ENCODE data around the gene RALGPS1.

Gene RALGPS1

DNA sequence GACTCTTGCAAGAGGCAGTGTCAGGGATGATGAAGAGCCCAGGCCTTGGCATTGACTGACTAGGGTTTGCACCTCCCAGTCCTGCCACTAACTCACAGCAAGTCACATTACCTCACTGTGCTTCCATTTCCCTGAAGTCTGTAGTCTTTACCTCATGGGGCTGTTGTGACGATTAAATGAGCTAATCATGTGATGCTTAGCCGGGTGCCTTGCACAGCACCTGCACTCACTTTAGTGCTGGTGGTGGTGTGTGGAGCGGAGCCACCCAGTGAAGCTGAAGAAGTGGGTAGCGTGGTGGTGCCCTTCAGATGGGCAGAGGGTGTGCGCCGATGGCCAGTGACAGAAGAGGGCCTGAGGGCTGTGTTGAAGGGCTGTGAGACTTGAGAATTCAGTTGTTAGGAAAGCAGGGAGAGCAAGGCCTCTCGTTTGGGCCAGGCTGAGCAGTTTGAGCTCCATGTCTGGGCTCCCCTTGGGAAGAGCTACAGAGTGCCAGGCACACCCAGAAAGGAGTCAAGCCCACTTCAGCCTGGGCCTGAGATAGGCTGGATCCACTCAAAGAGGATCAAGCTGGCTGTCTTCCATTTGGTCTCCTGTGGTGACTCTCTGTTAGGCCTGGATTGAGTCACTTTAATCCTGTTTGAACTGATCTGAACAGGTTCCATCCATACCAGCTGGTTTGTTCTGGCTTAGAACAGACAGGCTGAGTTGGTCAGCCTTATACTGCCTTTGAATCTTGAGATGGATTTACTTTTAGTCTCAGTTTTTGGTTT is 42.5 kb downstream of the RALGPS1 start:
- no peak for DNase-seq (ENCODE audit: low read depth)

DNA sequence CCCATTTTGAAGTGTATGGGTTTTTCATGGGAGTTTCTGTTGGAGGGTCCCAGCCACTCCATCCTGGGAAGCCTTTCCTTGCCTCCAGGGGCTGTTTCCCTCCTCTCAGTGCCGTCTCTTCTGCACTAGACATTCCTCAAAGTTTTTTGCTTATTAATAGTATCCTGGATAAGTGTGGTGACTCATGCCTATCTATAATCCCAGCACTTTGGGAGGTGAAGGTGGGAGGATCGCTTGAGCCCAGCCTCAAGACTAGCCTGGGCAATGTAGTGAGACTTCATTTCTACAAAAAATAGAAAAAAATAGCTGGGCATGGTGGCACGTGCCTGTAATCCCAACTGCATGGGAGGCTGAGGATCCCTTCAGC is 43.1 kb downstream of the RALGPS1 start:
- no peak for DNase-seq (ENCODE audit: low read depth)

DNA sequence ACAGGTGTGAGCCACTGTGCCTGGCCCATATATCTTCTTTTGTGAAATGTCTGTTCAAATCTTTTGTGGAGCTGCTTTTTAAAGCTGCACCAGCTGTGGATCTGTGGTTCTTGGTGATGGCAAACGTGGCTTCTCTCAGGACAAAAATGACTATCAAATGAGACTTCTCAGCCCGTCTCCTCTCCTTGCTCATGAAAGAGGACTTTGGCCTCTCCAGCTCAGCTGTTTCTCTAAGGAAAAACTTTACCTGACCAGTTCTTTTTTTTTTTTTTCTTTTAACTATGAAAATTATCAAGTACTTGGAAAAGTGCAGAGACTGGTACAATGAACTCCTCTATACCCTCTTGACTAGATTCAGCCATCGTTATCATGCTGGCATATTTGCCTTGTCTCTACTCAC is 44.8 kb downstream of the RALGPS1 start:
- no peak for DNase-seq (ENCODE audit: low read depth)

DNA sequence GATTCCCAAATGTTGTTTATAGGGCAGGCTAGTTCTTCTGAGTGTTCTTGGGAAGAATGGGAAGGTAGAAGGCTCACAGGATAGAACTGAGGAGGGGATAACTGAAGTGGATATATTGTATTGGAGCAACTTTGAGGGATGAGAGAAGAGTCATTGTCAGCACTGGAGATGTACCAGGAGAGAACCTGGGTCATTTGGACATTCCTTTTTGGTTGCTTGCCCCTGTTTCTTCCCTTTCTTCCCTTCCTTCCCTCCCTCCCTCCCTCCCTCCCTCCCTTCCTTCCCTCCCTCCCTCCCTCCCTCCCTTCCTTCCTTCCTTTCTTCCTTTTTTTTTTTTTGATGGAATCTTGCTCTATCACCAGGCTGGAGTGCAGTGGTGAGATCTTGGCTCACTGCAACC is 45.3 kb downstream of the RALGPS1 start:
- DNase-seq (ENCODE audit: low read depth): no peak

DNA sequence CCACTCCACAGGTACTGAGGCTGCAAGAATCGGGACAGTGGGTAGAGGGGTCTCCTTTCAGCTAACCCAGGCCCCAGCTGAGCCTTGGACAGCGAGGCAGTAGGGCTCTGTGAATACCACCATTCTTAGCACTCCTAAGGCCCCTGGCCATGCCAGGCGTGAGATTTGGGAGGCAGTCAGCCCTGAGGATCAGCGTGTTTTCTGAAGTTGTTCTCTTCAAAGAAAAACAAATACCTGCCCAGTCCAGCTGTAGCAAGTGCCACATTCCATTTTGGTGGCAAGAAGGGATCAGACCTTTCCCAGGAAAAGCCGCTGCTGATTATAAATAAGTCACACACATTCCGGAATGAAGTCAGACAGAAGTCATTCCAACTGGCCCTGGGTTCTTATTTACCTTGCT is 47.8 kb downstream of the RALGPS1 start:
- DNase-seq (ENCODE audit: low read depth): no peak

DNA sequence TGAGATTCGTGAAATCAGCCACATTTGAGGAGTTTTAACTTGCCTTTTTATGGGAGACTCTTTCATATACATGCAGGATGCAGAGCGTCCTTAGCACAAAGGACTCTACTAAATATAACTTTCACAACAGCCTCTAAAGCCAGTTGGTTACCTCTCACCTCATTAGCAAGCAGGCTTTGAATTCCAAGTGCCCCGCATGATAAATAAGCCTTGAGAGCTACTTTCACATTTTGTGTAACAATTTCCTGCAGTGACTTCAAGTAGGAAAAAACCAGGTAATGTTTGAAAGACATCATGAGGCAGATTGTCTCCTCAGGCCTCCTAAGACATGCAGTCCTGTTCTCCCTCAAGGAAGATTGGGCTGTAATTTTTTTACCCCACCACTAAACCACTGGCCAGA is 50.5 kb downstream of the RALGPS1 start:
- no peak for DNase-seq (ENCODE audit: low read depth)

DNA sequence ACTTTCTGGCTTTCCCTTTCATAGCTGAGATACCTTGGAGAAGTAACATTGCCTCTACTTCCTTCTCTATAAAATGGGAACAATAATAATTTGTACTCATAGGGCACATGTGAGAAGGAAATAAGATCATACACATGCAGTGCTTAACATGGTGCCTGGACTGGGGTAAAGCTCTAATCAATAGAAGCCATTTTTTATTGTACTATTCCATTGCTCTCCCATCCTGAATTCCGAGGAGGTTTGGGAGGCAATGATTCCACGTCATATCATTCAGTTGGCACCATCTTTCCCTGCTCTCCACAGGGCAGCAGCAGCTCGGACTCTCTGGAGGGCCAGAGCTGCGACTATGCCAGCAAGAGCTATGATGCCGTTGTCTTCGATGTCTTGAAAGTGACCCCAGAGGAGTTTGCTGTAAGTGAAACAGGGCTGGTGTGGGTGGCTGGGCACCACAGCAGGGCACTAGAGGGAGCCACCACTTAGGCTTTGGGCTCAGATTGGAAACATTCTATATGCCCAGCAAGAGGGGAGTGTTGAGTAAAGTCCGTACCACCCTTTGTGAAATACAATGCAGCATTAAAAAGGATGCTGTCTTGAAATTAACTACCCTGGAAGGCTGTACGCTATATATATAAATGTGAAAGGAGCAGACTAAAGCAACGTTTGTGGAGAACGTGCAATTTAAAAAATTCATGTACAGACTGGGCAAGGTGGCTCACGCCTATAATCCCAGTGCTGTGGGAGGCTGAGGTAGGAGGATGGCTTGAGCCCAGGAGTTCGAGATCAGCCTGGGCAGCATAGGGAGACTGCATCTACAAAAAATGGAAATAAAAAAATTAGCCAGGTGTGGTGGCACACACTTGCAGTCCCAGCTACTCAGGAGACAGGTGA is 51.2 kb downstream of the RALGPS1 start:
- no peak for DNase-seq (ENCODE audit: low read depth)

DNA sequence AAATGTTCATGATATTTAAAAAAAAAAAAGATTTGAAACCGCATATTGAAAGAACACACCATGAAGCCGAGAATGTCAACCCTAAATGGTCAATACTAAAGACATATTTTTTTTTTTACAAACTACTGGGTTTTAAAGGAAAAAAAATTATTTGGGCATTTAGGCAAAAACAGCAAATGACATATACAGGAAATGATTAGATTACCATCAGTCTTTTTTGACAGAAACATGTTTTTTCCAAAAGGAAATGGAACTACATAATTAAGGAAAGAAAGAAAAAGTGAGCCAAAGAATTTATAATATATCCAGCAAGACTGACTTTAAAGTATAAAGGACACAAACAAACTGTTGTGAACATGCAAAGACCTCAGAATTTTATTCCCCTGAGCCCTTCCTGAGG is 56.7 kb downstream of the RALGPS1 start:
- no peak for DNase-seq (ENCODE audit: low read depth)

DNA sequence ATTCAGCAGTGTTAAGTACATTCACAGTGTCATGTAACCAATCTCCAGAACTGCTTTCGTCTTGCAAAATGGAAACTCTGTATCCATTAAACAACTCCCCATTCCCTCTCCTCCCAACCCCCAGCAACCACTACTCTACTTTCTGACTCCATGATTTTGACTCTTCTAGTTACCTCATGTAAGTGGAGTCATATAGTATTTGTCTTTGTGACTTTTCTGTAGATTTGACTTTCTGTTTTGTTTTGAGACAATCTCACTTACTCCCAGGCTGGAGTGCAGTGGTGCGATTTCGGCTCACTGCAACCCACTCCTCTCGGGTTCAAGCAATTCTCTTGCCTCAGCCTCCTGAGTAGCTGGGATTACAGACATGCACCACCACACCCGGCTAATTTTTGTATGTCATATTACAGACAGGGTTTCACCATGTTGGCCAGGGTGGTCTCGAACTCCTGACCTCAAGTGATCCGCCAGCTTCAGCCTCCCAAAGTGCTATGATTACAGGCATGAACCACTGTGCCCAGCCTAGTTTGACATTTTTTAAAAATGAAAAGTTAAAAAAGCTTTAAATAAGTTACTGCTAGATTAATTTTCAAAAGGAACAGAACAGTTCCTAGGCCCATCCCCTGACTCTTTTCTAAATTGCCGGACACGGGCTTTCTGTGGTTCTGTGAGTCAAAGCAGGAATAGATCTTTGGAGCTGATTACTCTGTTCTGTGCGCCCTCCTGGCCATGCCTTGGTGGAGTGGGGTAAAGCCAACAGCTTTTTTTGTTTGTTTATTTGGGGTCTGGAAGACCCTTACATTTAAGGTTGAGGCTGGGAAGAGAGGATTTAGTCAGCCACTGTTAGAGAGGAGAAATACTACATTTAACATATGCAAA is 59.3 kb downstream of the RALGPS1 start:
- DNase-seq (ENCODE audit: low read depth): no peak

DNA sequence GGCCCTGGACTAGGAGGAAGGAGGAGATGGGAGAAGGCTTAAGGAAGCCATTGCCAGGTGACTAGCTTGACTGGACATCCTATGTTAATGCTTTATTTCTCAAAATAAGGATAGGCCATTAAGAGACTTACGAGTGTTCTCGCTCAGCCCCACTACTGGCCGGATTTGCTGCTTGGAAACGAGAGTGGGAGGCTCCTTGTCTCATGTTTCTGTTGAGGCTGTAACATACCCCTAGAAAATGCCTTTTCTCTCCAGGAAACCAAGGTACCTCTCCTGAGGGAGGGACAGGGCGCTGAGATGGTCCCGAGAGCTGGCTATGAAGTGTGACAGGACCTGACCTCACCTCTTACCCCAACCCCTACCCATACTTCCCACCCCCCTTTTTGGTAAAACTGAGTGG is 60.0 kb downstream of the RALGPS1 start:
- DNase-seq (ENCODE audit: low read depth): no peak

DNA sequence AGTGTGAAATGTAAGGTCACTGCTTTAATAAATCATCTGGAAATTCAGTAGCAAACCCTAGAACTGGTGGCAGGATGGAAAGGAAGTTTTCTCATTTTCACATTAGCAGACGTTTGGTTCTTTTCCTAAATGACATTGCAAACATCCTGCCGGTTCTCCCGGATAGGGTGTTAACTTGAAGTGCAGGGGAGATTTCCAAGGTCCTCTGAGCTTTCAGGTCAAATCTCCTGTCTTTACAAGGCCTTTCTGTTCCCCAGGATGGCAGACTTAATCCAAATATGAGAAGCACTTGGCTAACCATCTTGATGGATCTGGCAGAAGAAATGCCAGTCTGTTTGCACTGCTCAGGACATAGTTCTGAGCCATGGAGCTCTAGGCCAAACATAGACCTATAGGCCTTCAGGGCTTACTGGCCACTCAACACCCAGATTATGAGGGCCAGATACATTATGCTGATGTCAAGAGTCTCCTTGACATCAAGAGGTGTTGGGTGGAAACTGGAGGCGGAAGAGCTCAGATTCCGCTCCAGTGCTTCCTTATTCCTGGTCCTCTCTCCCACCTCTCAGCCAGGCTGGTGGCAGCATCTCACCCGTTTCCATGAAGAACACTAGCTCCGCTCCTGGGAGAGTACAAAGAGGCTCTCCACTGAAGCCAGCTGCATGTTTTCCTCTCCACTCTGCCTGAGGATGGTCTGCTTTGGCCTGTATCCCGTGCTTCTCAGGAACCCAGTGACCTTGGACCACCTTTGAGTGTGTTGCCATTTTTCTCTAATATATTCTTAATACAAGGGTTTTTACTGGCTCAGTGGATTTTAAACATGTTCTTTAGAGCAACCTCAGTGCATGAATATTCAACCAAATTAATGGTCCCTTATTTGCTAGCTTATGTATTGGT is 61.0 kb downstream of the RALGPS1 start:
- DNase-seq (ENCODE audit: low read depth): no peak

DNA sequence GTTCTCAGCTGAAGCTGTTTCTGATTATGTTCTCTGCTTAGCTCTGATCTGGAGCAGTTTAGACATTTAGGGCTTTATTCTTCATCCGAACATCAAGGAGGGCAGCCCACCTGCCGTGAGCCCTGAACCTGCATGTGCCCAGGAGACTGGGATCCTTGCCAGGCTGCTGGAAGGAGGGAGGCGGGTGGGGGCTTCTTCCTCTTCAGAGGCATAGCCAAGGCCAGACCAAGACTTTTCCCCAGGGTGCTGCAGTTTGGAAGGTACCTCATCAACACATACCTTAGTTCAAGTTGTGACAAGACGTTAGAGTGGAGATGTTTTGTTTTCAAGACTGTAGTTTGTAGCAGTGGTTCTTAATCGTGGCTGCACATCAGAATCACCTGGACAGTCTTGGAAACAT is 64.9 kb downstream of the RALGPS1 start:
- DNase-seq (ENCODE audit: low read depth): no peak

DNA sequence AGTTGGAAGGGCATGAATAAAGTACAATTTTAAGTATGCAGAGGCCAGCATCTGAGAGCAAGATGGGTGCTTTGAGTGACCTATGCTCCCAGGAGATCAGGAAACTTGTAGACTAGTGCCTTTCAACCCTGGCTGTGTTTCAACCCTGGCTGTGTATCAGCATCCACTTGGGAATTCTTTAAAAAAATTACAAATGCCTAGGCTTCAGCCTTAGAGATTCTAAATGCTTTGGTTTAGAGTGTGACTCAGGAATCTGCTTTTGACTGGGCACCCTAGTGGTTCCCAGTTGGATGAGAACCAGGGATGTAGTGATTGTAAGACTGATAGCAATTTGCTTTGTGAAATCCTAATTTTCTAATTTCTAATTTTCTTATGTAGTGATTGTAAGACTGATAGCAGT is 65.6 kb downstream of the RALGPS1 start:
- no peak for DNase-seq (ENCODE audit: low read depth)

DNA sequence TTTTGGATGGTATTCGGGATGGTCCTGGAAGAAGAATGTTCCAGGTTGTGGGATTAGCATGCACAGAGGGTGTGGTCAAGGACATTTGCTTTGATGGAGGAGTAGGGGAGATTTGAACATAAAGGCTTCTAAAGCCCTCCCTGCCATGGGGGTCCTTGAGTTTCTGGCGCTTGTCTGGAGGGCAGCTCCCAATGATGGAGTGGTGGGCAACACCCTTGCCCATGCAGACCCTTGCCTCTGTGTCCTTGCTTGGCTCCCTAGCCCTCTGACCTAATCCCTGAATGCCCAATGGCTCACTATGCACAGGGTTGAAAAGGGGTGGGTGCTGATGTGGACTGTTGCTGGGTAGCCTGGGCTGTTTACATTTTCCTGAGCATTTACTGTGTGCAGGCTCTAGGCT is 66.6 kb downstream of the RALGPS1 start:
- no peak for DNase-seq (ENCODE audit: low read depth)

DNA sequence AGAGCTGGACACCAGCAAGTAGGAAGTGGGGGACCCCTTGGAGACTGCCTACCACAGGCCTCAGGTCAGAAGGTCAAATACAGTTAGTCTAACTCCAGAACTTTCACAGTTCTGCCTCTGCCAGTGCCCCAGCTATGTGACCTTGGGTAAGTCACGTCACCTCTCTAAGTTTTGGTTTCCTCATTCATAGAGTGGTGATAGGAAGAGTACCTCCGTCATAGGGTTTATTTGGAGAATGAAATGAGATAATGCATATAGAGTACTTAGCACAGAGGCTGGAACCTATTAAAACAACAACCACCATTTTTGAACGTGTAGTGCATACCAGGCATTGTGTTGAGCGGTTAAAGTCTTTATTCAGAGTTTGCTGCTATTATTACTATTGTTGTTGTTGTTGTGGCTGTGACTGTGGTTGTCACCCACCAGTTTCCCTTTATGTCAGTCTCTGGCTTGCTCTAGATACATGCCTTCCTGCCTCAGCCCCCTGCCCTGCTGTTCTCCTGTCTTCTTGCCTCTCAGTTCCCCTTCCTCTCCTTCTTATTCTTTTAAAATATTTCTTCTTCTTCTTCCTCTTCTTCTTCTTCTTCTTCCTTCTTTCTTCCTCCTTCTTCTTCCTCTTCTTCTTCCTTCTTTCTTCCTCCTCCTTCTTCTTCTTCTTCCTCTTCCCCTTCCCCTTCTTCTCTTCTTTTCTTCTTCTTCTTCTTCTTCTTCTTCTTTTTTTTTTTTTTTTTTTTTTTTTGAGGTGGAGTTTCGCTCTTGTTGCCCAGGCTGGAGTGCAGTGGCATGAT is 67.8 kb downstream of the RALGPS1 start:
- no peak for DNase-seq (ENCODE audit: low read depth)

DNA sequence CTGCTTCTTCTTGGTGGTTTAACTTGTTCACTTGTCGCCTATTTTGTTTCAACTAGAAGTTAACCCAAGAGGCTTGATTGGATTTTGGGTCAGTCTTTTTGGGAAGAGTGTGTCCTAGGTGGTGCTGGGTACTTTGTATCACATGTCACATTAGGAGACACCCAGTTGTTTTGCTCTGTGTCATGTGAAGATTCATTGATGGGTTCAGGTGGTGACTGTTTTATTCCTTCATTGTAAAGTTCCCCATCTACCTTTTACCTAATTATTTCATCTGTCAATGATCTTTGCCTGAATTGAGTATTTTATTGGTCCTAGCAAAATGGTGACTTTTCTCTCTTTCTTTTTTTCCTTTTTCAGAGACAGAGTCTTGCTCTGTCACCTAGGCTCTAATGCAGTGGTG is 69.2 kb downstream of the RALGPS1 start:
- no peak for DNase-seq (ENCODE audit: low read depth)

DNA sequence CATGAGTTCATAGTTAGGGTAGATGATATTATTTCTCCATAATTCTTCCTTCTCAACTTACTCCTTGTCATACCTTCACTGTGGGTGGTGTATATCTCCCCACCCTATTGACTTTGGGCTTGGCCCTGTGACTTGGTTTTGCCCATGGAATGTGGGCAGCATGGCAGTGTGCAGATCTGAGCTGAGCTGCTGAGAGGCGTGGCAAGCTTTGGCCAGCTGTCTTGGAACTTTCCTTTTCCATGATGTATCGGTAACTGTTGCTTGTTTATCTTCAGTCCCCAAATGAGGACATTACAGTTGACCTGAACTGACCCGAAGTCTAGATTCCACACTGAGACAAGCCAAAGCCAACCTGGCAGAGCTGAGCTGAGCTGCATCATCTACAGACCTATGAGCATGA is 70.4 kb downstream of the RALGPS1 start:
- no peak for DNase-seq (ENCODE audit: low read depth)

DNA sequence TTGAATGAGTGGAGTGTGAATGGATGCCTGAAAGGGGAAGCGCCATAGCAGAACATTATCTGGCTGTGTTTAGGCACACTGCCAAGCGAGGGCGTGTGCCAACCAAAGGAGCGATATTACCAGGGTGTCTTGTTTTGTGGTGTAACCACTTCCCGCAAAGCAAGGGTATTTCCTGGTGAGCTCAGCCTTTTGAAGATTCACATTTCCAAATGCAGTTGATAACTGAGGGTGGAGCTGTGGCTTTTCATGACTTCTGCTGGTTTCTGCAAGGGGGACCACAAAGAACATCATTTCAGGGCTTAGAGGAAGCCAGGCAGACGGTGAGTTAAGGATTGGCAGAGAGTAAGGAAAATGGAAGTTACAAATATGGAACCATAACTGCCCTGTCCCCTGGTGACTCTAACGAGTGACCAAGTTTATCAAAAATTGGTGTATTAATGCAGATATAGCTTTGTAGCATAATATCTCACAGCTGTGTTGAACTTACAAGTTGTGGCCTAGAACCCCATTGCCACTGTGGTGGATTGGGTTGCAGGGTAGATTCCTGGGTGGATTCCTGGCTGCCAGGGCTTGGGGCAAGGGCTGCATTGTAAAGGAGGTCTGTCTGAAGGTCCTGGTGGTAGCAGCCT is 71.4 kb downstream of the RALGPS1 start:
- peak; percentile 73 for DNase-seq (ENCODE audit: low read depth)

DNA sequence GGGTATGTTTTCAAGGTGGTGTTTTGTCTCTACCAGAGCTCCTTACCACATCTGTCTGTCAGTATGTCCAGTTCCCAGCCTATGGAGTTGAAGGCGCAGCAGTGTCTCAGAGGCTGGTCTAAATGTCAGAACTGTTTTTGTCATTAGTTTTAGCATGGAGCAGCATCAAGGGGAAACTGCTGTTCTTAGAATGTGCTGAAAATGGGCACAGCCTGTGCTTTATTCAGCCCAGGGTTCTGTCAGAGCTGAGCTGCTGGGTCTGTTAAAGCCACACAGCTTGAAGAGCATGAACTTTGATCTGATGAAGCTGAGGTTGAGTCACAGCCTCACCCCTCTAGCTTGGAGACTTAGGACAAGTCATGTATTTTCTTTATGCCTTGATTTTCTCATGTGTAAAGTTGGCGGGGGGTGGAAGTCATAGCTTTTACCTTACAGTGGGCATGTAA is 71.9 kb downstream of the RALGPS1 start:
- no peak for DNase-seq (ENCODE audit: low read depth)

DNA sequence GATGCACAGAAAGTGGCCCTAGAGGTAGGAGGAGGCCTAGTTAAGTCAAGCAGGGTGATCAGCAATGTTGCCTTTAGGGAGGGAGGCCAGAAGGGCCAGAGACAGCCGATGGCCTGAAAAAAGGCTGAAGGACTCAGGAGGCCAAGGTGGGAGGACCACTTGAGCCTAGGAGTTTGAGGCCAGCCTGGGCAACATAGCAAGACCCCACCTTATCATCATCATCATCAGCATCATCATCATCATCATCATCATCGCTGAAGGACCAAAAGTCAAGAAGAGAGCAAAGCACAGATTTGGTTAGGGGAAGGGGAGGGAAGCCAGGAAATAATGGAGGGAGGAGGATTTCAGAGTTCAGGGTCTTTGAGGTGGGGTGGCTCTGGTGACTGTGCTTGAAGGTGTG is 74.3 kb downstream of the RALGPS1 start:
- no peak for DNase-seq (ENCODE audit: low read depth)

Data from CMK (cell line).